Measurements from ENCODE around the gene POLN.
A peak's percentile ranks its signal among the peaks of the same experiment; 100 is the strongest.

The POLN gene

GRCh38 chr4:2266181-2266580 lies 24.3 kb upstream of the POLN start:
- Histone ChIP-seq H3K27me3 (replicated peaks) (no peaks in the 10 kb centered on the region), H3K4me3 (ENCODE audit: low read depth, low read length) (no peak overlapping the region), H3K27ac (no peak overlapping the region), H3K36me3 (replicated peaks) (no peaks in the 10 kb centered on the region)
- no peak for DNase-seq
- TF ChIP-seq CTCF (IDR thresholded peaks at IDR 0.05; ENCODE audit: low read depth, low read length, missing control alignments) = no peak
- in situ Hi-C loops (cut with HindIII; ENCODE audit: low pct_ligation_motif_present, low sequenced_read_pairs) = no loop called here

GRCh38 chr4:2265113-2266110 lies 23.5 kb upstream of the POLN start:
- H3K36me3 ChIP-seq (replicated peaks) = no peaks in the 10 kb centered on the region
- no peak overlapping the region for H3K4me3 ChIP-seq (ENCODE audit: low read depth, low read length)
- TF ChIP-seq CTCF (IDR thresholded peaks at IDR 0.05; ENCODE audit: low read depth, low read length, missing control alignments) = peak; percentile 32
- DNase-seq = no peak
- in situ Hi-C loops (cut with HindIII; ENCODE audit: low pct_ligation_motif_present, low sequenced_read_pairs) = no loop called here
- H3K27me3 ChIP-seq (replicated peaks) = no peaks in the 10 kb centered on the region
- H3K27ac ChIP-seq = no peak overlapping the region

- no peaks in the 10 kb centered on the region for H3K36me3 ChIP-seq (replicated peaks)
- no peak overlapping the region for H3K4me3 ChIP-seq (ENCODE audit: low read depth, low read length)
- TF ChIP-seq CTCF (IDR thresholded peaks at IDR 0.05; ENCODE audit: low read depth, low read length, missing control alignments) = no peak
- H3K27me3 ChIP-seq (replicated peaks) = no peaks in the 10 kb centered on the region
- DNase-seq = no peak
- no peak overlapping the region for H3K27ac ChIP-seq
- in situ Hi-C loops (cut with HindIII; ENCODE audit: low pct_ligation_motif_present, low sequenced_read_pairs) = no loop called here
These were observed 22.6 kb upstream of the POLN start for GRCh38 chr4:2264481-2265041.

GRCh38 chr4:2263926-2264321 lies 22.0 kb upstream of the POLN start:
- TF ChIP-seq CTCF (IDR thresholded peaks at IDR 0.05; ENCODE audit: low read depth, low read length, missing control alignments) = no peak
- in situ Hi-C loops (cut with HindIII; ENCODE audit: low pct_ligation_motif_present, low sequenced_read_pairs) = no loop called here
- Histone ChIP-seq H3K27me3 (replicated peaks) (no peaks in the 10 kb centered on the region), H3K27ac (no peak overlapping the region), H3K36me3 (replicated peaks) (peaks cover 3% of the 10 kb centered on the region), H3K4me3 (ENCODE audit: low read depth, low read length) (no peak overlapping the region)
- no peak for DNase-seq

- H3K36me3 ChIP-seq (replicated peaks) = peaks cover 3% of the 10 kb centered on the region
- peak overlapping the region; percentile 60 for H3K4me3 ChIP-seq (ENCODE audit: low read depth, low read length)
- in situ Hi-C loops (cut with HindIII; ENCODE audit: low pct_ligation_motif_present, low sequenced_read_pairs) = no loop called here
- no peak for DNase-seq
- TF ChIP-seq CTCF (IDR thresholded peaks at IDR 0.05; ENCODE audit: low read depth, low read length, missing control alignments) = no peak
- peak overlapping the region; percentile 91 for H3K27ac ChIP-seq
- no peaks in the 10 kb centered on the region for H3K27me3 ChIP-seq (replicated peaks)
These were observed 21.0 kb upstream of the POLN start for GRCh38 chr4:2262944-2263250.

All from brain microvascular endothelial cell (primary cell).